Measurements from ENCODE around the gene ZNFX1.

- TF ChIP-seq EZH2 (IDR thresholded peaks at IDR 0.05; ENCODE audit: insufficient read depth, poor library complexity, severe bottlenecking): no peak
- TF ChIP-seq EZH2phosphoT487 (IDR thresholded peaks at IDR 0.05; ENCODE audit: insufficient read depth, low read depth): no peak
Measured at GRCh38 chr20:49275636-49276035, 2.2 kb downstream of the ZNFX1 start.

Data from GM23248 (cell line).